ENCODE data around the gene DSG4.

Gene DSG4

DNA sequence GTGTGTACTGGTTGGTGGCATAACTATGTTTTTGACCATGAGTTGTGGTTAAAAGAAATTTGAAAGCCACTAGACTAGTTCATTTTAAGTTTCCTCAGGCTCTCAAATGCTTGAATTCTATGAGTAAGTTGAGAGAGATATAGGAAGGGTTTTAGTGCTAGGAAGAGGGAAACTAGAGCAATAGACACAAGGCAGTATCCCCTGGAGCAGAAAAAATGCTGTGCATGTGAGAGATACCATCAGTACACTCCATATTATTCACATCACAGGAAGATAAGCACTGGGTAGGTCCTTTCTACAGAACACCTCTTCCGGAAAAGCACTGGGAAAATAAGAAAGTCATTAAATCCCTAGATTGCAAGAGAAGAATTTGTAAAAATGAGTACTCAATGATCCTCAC lies 51.6 kb downstream of the DSG4 start:
- H2AFZ ChIP-seq (ENCODE audit: low read depth, low read length), result no peak overlapping the region
- ATAC-seq (ENCODE audit: insufficient read depth, low read depth) (no peak), DNase-seq (no peak)
- no peaks in the 10 kb centered on the region for H4K20me1 ChIP-seq (ENCODE audit: insufficient read depth, low read length)
- TF ChIP-seq CTCF (IDR thresholded peaks at IDR 0.05; ENCODE audit: borderline replicate concordance, extremely low read depth, low read length, poor library complexity, severe bottlenecking) (no peak), EZH2 (IDR thresholded peaks at IDR 0.05; ENCODE audit: borderline replicate concordance, low read depth, low read length, severe bottlenecking) (no peak)
- no peaks in the 10 kb centered on the region for H3K9me3 ChIP-seq (ENCODE audit: insufficient read depth, low read length, severe bottlenecking)
- no peak overlapping the region for H3K9ac ChIP-seq (ENCODE audit: low read depth, low read length)
- no peaks in the 10 kb centered on the region for H3K4me1 ChIP-seq (ENCODE audit: insufficient read depth, low read length)
- H3K4me3 ChIP-seq (ENCODE audit: low read depth in 1 of 2, low read length in 2 of 2), result no peak overlapping the region
- no peaks in the 10 kb centered on the region for H3K79me2 ChIP-seq (ENCODE audit: insufficient read depth, low read length)
- no peak overlapping the region for H3K27ac ChIP-seq (ENCODE audit: low read length)
- no peaks in the 10 kb centered on the region for H3K36me3 ChIP-seq (ENCODE audit: insufficient read depth, low read length)
- no peak overlapping the region for H3K4me2 ChIP-seq (ENCODE audit: insufficient read depth, low read length)
- H3K27me3 ChIP-seq (ENCODE audit: insufficient read depth, low read length, poor library complexity), result no peaks in the 10 kb centered on the region

- H3K9ac ChIP-seq (ENCODE audit: low read depth, low read length), result no peak overlapping the region
- no peaks in the 10 kb centered on the region for H3K27me3 ChIP-seq (ENCODE audit: insufficient read depth, low read length, poor library complexity)
- no peaks in the 10 kb centered on the region for H4K20me1 ChIP-seq (ENCODE audit: insufficient read depth, low read length)
- no peaks in the 10 kb centered on the region for H3K79me2 ChIP-seq (ENCODE audit: insufficient read depth, low read length)
- no peaks in the 10 kb centered on the region for H3K9me3 ChIP-seq (ENCODE audit: insufficient read depth, low read length, severe bottlenecking)
- H3K36me3 ChIP-seq (ENCODE audit: insufficient read depth, low read length), result no peaks in the 10 kb centered on the region
- no peaks in the 10 kb centered on the region for H3K4me1 ChIP-seq (ENCODE audit: insufficient read depth, low read length)
- H3K4me3 ChIP-seq (ENCODE audit: low read depth in 1 of 2, low read length in 2 of 2), result no peak overlapping the region
- H3K27ac ChIP-seq (ENCODE audit: low read length), result no peak overlapping the region
- DNase-seq (no peak), ATAC-seq (ENCODE audit: insufficient read depth, low read depth) (no peak)
- no peak overlapping the region for H2AFZ ChIP-seq (ENCODE audit: low read depth, low read length)
- TF ChIP-seq EZH2 (IDR thresholded peaks at IDR 0.05; ENCODE audit: borderline replicate concordance, low read depth, low read length, severe bottlenecking) (no peak), CTCF (IDR thresholded peaks at IDR 0.05; ENCODE audit: borderline replicate concordance, extremely low read depth, low read length, poor library complexity, severe bottlenecking) (no peak)
- no peak overlapping the region for H3K4me2 ChIP-seq (ENCODE audit: insufficient read depth, low read length)
Measured at GRCh38 chr18:31429623-31430022, 53.0 kb downstream of the DSG4 start.

DNA sequence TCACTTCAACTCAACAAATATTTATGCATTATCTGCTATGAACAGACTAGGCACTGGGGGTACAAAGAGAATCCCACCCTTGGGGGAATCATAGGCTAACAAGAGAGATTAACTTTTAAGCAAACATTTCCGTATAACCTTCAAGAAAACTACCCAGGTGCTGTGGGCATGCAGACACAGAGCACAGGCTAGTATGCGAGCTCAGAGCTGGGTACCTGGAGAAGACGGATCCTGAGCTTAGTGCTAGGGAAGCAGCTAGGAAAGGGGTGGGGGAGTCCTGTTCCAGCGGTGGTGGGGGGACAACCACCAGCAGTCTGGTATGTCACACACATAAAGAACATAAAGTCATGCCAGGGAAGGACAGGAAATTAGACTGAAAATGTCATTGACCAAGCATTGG lies 53.5 kb downstream of the DSG4 start:
- Histone ChIP-seq H3K27me3 (ENCODE audit: insufficient read depth, low read length, poor library complexity) (no peaks in the 10 kb centered on the region), H3K9ac (ENCODE audit: low read depth, low read length) (no peak overlapping the region), H3K4me1 (ENCODE audit: insufficient read depth, low read length) (no peaks in the 10 kb centered on the region), H4K20me1 (ENCODE audit: insufficient read depth, low read length) (no peaks in the 10 kb centered on the region), H3K4me3 (ENCODE audit: low read depth in 1 of 2, low read length in 2 of 2) (no peak overlapping the region), H3K4me2 (ENCODE audit: insufficient read depth, low read length) (no peak overlapping the region), H3K36me3 (ENCODE audit: insufficient read depth, low read length) (no peaks in the 10 kb centered on the region), H2AFZ (ENCODE audit: low read depth, low read length) (no peak overlapping the region), H3K9me3 (ENCODE audit: insufficient read depth, low read length, severe bottlenecking) (no peaks in the 10 kb centered on the region), H3K27ac (ENCODE audit: low read length) (no peak overlapping the region), H3K79me2 (ENCODE audit: insufficient read depth, low read length) (no peaks in the 10 kb centered on the region)
- no peak for ATAC-seq (ENCODE audit: insufficient read depth, low read depth)
- TF ChIP-seq CTCF (IDR thresholded peaks at IDR 0.05; ENCODE audit: borderline replicate concordance, extremely low read depth, low read length, poor library complexity, severe bottlenecking), result no peak
- no peak for DNase-seq

DNA sequence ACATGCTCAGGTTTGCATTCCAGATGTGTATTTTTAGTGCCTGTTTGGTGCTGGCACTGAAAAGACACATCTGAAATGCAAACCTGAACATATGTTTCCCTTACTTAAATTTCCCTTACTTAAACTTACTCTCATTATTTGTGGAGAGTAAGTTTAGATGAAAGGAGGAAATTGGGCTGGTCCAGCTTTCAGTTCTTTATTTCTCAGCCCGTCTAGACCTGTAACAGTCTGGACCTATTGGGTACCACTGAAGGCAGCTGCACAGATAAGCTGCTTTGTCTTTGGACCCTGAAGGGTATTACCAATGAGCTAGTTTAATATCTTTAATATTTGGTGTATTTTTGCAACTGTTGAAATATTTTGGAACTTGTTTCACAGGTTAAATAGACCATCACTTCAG lies 54.0 kb downstream of the DSG4 start:
- no peak overlapping the region for H3K4me2 ChIP-seq (ENCODE audit: insufficient read depth, low read length)

More for the DNA sequence above, 54.0 kb downstream of the DSG4 start:
- ATAC-seq (ENCODE audit: insufficient read depth, low read depth) (no peak), DNase-seq (no peak)
- Histone ChIP-seq H3K36me3 (ENCODE audit: insufficient read depth, low read length) (no peaks in the 10 kb centered on the region), H3K79me2 (ENCODE audit: insufficient read depth, low read length) (no peaks in the 10 kb centered on the region), H3K9ac (ENCODE audit: low read depth, low read length) (no peak overlapping the region), H3K4me1 (ENCODE audit: insufficient read depth, low read length) (no peaks in the 10 kb centered on the region), H3K4me3 (ENCODE audit: low read depth in 1 of 2, low read length in 2 of 2) (no peak overlapping the region), H2AFZ (ENCODE audit: low read depth, low read length) (no peak overlapping the region), H3K27me3 (ENCODE audit: insufficient read depth, low read length, poor library complexity) (no peaks in the 10 kb centered on the region), H3K27ac (ENCODE audit: low read length) (no peak overlapping the region), H4K20me1 (ENCODE audit: insufficient read depth, low read length) (no peaks in the 10 kb centered on the region), H3K9me3 (ENCODE audit: insufficient read depth, low read length, severe bottlenecking) (no peaks in the 10 kb centered on the region)
- TF ChIP-seq CTCF (IDR thresholded peaks at IDR 0.05; ENCODE audit: borderline replicate concordance, extremely low read depth, low read length, poor library complexity, severe bottlenecking) (no peak), EZH2 (IDR thresholded peaks at IDR 0.05; ENCODE audit: borderline replicate concordance, low read depth, low read length, severe bottlenecking) (no peak)
